ENCODE results near the gene SARM1.

GRCh38 chr17:28407974-28408306 lies 36.4 kb downstream of the SARM1 start:
- TF ChIP-seq POLR2A (IDR thresholded peaks at IDR 0.05) (no peak), CTCF (IDR thresholded peaks at IDR 0.05) (no peak), EP300 (IDR thresholded peaks at IDR 0.05) (no peak)
